ENCODE data around the gene THEM4. TPM values are rescaled to one million over a fixed set of nuclear protein-coding genes. Genes with fewer than 3 reads are reported as not detected.

THEM4 gene
- total and polyA plus RNA-seq, 3 donors from 2014 or later: 33.5 to 42.0 (median 35.0) TPM

- H3K9me3 ChIP-seq: no peaks in the 10 kb centered on the region
- intact Hi-C loops (cut with DNase I; ENCODE audit: low total_unique reads): no loop called here
- H3K27me3 ChIP-seq: no peaks in the 10 kb centered on the region
- H3K4me1 ChIP-seq: no peaks in the 10 kb centered on the region
- no peak overlapping the region for H3K27ac ChIP-seq
- H3K36me3 ChIP-seq (ENCODE audit: low read depth, missing control alignments): no peaks in the 10 kb centered on the region
- DNase-seq: peak; percentile 2
- 83 to 84% methylated on average over 8 of the region's 8 CpGs for WGBS, 2 donors
- H3K4me3 ChIP-seq: no peak overlapping the region
- TF ChIP-seq, protein P1, sequence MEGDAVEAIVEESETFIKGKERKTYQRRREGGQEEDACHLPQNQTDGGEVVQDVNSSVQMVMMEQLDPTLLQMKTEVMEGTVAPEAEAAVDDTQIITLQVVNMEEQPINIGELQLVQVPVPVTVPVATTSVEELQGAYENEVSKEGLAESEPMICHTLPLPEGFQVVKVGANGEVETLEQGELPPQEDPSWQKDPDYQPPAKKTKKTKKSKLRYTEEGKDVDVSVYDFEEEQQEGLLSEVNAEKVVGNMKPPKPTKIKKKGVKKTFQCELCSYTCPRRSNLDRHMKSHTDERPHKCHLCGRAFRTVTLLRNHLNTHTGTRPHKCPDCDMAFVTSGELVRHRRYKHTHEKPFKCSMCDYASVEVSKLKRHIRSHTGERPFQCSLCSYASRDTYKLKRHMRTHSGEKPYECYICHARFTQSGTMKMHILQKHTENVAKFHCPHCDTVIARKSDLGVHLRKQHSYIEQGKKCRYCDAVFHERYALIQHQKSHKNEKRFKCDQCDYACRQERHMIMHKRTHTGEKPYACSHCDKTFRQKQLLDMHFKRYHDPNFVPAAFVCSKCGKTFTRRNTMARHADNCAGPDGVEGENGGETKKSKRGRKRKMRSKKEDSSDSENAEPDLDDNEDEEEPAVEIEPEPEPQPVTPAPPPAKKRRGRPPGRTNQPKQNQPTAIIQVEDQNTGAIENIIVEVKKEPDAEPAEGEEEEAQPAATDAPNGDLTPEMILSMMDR (IDR thresholded peaks at IDR 0.05): no peak
- no peak for TF ChIP-seq POLR2A (IDR thresholded peaks at IDR 0.05)
These were observed 62.5 kb downstream of the THEM4 start for GRCh38 chr1:151846686-151847237.

GRCh38 chr1:151846062-151846568 lies 63.2 kb downstream of the THEM4 start:
- Histone ChIP-seq H3K4me1 (no peaks in the 10 kb centered on the region), H3K4me3 (no peak overlapping the region), H3K36me3 (ENCODE audit: low read depth, missing control alignments) (no peaks in the 10 kb centered on the region), H3K27me3 (no peaks in the 10 kb centered on the region), H3K9me3 (no peaks in the 10 kb centered on the region), H3K27ac (no peak overlapping the region)
- WGBS, 2 donors: 61 to 62% methylated on average over 6 of the region's 6 CpGs
- DNase-seq: peak; percentile 15
- intact Hi-C loops (cut with DNase I; ENCODE audit: low total_unique reads): no loop called here
- TF ChIP-seq, protein P1 (IDR thresholded peaks at IDR 0.05): no peak
- no peak for TF ChIP-seq POLR2A (IDR thresholded peaks at IDR 0.05)

- peaks cover 9% of the 10 kb centered on the region for H3K4me1 ChIP-seq
- DNase-seq: no peak
- no peak for TF ChIP-seq POLR2A (IDR thresholded peaks at IDR 0.05)
- TF ChIP-seq, protein P1 (IDR thresholded peaks at IDR 0.05): no peak
- H3K36me3 ChIP-seq (ENCODE audit: low read depth, missing control alignments): no peaks in the 10 kb centered on the region
- H3K27me3 ChIP-seq: no peaks in the 10 kb centered on the region
- WGBS, 2 donors: 88% methylated on average over 2 of the region's 2 CpGs
- intact Hi-C loops (cut with DNase I; ENCODE audit: low total_unique reads): no loop called here
- H3K9me3 ChIP-seq: no peaks in the 10 kb centered on the region
- H3K27ac ChIP-seq: no peak overlapping the region
- no peak overlapping the region for H3K4me3 ChIP-seq
These were observed 65.9 kb downstream of the THEM4 start for GRCh38 chr1:151843398-151843797.

GRCh38 chr1:151841141-151841540 lies 68.2 kb downstream of the THEM4 start:
- 92 to 95% methylated on average over 2 of the region's 2 CpGs for WGBS, 2 donors
- TF ChIP-seq, protein P1 (IDR thresholded peaks at IDR 0.05): no peak
- TF ChIP-seq POLR2A (IDR thresholded peaks at IDR 0.05): no peak
- peaks cover 9% of the 10 kb centered on the region for H3K4me1 ChIP-seq
- no peak overlapping the region for H3K27ac ChIP-seq
- H3K36me3 ChIP-seq (ENCODE audit: low read depth, missing control alignments): no peaks in the 10 kb centered on the region
- no peaks in the 10 kb centered on the region for H3K27me3 ChIP-seq
- intact Hi-C loops (cut with DNase I; ENCODE audit: low total_unique reads): no loop called here
- no peak for DNase-seq
- no peaks in the 10 kb centered on the region for H3K9me3 ChIP-seq
- no peak overlapping the region for H3K4me3 ChIP-seq

DNA sequence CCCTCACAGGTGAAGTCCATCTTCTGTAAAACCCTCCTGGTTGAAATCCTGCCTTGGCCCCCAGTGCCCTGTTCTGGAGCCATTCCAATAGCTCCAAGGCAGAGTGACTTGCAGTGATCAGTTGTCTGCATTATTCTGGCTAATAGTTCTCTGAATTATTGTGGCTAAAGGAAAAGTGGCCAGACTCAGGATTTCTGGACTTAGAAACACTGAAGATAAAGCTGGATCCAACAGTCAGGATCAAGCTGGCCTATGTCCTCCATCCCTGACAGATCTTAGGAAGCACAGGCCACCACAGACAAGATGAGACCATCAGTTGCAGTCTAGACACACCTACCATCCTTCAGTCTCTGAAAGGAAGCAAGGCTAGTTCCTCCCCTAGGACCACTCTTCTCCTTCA lies 68.9 kb downstream of the THEM4 start:
- peak overlapping the region in 1 of 2 donors; percentile 58 for H3K4me3 ChIP-seq
- H3K4me1 ChIP-seq: peaks cover 9% of the 10 kb centered on the region
- H3K36me3 ChIP-seq (ENCODE audit: low read depth, missing control alignments): no peaks in the 10 kb centered on the region
- no peaks in the 10 kb centered on the region for H3K9me3 ChIP-seq
- peak overlapping the region; percentile 14 to 41 for H3K27ac ChIP-seq
- DNase-seq: no peak
- intact Hi-C loops (cut with DNase I; ENCODE audit: low total_unique reads): no loop called here
- H3K27me3 ChIP-seq: no peaks in the 10 kb centered on the region
- no peak for TF ChIP-seq POLR2A (IDR thresholded peaks at IDR 0.05)

Data from testis (tissue), 3 donors.